Measurements from ENCODE around the gene EIF4E1B. TPM values are rescaled to one million over a fixed set of nuclear protein-coding genes. Genes with fewer than 3 reads are reported as not detected.

EIF4E1B gene
- total RNA-seq, 1 experiment from 2014 or later, result not detected

GRCh38 chr5:176671399-176671798 lies 40.9 kb downstream of the EIF4E1B start:
- DNase-seq, result no peak
- Mint-ChIP-seq H3K9me3 (ENCODE audit: low read depth, unreplicated experiment) (no peaks in the 10 kb centered on the region), H3K4me1 (ENCODE audit: low read depth, unreplicated experiment) (no peaks in the 10 kb centered on the region), H3K27me3 (ENCODE audit: unreplicated experiment) (peaks cover 53% of the 10 kb centered on the region), H3K27ac (ENCODE audit: unreplicated experiment) (no peak overlapping the region), H3K36me3 (ENCODE audit: insufficient read depth, unreplicated experiment) (no peaks in the 10 kb centered on the region), H3K4me3 (ENCODE audit: low read depth, unreplicated experiment) (no peak overlapping the region)
- TF ChIP-seq, protein P1, sequence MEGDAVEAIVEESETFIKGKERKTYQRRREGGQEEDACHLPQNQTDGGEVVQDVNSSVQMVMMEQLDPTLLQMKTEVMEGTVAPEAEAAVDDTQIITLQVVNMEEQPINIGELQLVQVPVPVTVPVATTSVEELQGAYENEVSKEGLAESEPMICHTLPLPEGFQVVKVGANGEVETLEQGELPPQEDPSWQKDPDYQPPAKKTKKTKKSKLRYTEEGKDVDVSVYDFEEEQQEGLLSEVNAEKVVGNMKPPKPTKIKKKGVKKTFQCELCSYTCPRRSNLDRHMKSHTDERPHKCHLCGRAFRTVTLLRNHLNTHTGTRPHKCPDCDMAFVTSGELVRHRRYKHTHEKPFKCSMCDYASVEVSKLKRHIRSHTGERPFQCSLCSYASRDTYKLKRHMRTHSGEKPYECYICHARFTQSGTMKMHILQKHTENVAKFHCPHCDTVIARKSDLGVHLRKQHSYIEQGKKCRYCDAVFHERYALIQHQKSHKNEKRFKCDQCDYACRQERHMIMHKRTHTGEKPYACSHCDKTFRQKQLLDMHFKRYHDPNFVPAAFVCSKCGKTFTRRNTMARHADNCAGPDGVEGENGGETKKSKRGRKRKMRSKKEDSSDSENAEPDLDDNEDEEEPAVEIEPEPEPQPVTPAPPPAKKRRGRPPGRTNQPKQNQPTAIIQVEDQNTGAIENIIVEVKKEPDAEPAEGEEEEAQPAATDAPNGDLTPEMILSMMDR (IDR thresholded peaks at IDR 0.05; ENCODE audit: unreplicated experiment), result no peak
- intact Hi-C loops (cut with micrococcal nuclease; ENCODE audit: unreplicated experiment), result no loop called here
- CTCF ChIA-PET, result no interaction called here
- BruUV-seq (replicated peaks), result no TSS peak

DNA sequence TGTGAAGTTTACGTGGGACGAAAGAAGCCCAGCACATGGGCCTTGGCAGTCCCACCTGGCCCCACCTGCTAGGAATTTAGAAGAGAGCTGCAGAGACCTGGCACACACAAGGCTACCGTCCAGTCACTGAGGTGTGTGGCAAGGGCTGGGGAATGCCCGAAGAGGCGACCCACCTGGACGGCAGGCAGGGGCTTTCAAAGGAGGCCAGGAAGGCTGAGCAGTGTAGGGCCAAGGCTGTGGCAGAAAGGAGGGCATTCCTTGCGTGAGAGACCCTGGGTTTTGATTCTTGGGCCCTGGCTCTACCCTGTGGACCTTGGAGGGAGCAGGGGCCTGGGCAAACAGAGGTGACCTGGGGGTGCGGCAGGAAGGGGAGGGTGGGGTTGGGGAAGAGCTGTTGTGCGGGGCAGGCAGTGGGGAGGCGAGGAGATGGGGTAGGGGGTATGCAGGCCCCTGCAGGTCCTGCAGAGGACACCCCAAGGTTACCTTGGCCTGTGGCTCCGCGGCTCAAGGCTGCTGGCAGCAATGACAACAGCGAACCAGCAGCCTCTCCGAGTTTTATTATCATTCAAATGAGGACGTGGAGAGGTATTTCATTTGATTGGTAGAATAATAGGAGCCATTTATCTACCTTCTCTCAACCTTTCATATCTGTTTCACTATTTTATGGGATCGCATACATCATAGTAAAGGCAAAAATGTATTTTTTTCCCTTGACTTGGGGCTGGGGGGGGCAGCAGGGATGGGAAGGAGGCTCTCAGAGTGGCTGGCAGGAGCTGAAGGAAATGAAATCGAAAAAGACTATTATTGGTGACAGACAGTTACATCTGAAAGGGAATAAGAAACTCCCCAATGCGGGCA lies 41.6 kb downstream of the EIF4E1B start:
- Mint-ChIP-seq H3K27ac (ENCODE audit: unreplicated experiment) (no peak overlapping the region), H3K9me3 (ENCODE audit: low read depth, unreplicated experiment) (no peaks in the 10 kb centered on the region), H3K4me3 (ENCODE audit: low read depth, unreplicated experiment) (no peak overlapping the region), H3K4me1 (ENCODE audit: low read depth, unreplicated experiment) (no peaks in the 10 kb centered on the region), H3K27me3 (ENCODE audit: unreplicated experiment) (peaks cover 46% of the 10 kb centered on the region), H3K36me3 (ENCODE audit: insufficient read depth, unreplicated experiment) (no peaks in the 10 kb centered on the region)
- TF ChIP-seq, protein P1 (IDR thresholded peaks at IDR 0.05; ENCODE audit: unreplicated experiment), result no peak
- CTCF ChIA-PET, result interaction anchor here (0.6 kb wide), 1 partner anchor 139 kb away, joined by 7 read pairs; no protein-coding TSS in a partner anchor
- DNase-seq, result no peak
- intact Hi-C loops (cut with micrococcal nuclease; ENCODE audit: unreplicated experiment), result no loop called here
- BruUV-seq (replicated peaks), result no TSS peak

DNA sequence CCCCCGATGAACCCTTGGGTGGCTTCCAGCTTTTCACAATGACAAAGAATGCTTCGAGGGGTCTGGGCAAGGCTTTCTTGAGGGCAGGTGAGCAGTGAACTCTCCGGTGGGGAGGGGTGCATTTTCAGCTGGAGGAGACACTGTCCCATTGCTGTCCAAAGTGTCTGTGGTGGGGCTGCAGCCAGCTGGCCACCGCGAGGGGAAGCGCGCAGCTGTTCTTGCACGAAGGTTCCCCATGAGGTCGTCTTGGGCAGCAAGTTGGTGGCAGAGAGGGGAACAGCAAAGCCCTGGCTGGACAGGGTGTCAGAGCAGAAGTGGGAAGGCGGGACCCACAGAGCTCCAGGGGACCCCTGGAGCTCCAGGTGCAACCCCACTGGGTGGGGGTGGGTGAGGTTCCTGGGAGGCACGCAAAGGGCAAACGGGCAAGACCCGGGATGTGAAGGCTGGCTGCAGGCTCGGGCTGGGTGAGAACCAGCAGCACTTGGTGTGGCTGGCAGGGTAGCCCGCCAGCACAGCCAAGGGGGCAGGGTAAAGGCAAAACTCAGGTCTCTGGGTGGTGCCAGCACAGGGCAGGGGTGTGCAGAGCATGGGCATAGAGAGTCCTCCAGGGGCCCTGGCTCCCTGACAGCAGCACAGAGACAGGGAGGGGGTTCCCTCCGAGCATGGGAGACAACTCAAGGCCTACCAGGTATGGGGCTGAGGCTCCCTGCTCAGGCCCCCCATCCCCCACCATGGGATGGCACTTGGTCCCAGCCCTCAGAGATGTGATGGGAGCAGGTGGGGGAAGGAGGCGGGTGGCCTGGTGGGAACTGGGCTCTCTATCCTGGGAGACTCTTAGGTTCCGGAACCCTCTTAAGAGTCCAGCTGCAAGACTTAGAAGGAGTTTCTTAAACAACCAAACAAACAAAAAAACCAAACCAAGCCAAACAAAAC lies 43.4 kb downstream of the EIF4E1B start:
- DNase-seq, result no peak
- H3K36me3 Mint-ChIP-seq (ENCODE audit: insufficient read depth, unreplicated experiment), result peaks cover 3% of the 10 kb centered on the region
- peaks cover 30% of the 10 kb centered on the region for H3K27me3 Mint-ChIP-seq (ENCODE audit: unreplicated experiment)
- no peaks in the 10 kb centered on the region for H3K4me1 Mint-ChIP-seq (ENCODE audit: low read depth, unreplicated experiment)
- BruUV-seq (replicated peaks), result no TSS peak
- intact Hi-C loops (cut with micrococcal nuclease; ENCODE audit: unreplicated experiment), result no loop called here
- TF ChIP-seq, protein P1 (IDR thresholded peaks at IDR 0.05; ENCODE audit: unreplicated experiment), result no peak
- H3K4me3 Mint-ChIP-seq (ENCODE audit: low read depth, unreplicated experiment), result no peak overlapping the region
- H3K27ac Mint-ChIP-seq (ENCODE audit: unreplicated experiment), result no peak overlapping the region
- CTCF ChIA-PET, result interaction anchor here (0.5 to 0.6 kb wide), 4 partner anchors 16 to 372 kb away, joined by 3 read pairs; no protein-coding TSS in a partner anchor
- H3K9me3 Mint-ChIP-seq (ENCODE audit: low read depth, unreplicated experiment), result no peaks in the 10 kb centered on the region

DNA sequence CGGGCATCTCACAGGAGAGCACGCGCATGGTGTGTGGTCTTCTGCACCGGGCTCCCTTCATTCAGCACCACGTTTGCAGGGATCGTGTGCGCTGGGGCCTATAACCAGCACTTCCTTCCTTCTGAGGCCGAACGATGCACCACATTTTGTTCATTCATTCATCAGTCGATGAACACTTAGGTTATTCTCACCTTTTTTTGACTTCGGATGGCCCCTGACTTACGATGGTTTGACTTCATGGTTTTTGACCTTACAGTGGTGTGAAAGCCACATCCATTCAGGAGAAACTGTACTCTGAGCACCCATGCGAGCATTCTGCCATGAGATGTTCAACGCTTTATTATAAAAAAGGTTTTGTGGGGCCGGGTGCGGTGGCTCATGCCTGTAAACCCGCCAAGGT lies 44.3 kb downstream of the EIF4E1B start:
- Mint-ChIP-seq H3K9me3 (ENCODE audit: low read depth, unreplicated experiment) (no peaks in the 10 kb centered on the region), H3K36me3 (ENCODE audit: insufficient read depth, unreplicated experiment) (peaks cover 3% of the 10 kb centered on the region), H3K4me3 (ENCODE audit: low read depth, unreplicated experiment) (no peak overlapping the region), H3K4me1 (ENCODE audit: low read depth, unreplicated experiment) (no peaks in the 10 kb centered on the region), H3K27me3 (ENCODE audit: unreplicated experiment) (peaks cover 30% of the 10 kb centered on the region), H3K27ac (ENCODE audit: unreplicated experiment) (no peak overlapping the region)
- BruUV-seq (replicated peaks), result no TSS peak
- no peak for DNase-seq
- intact Hi-C loops (cut with micrococcal nuclease; ENCODE audit: unreplicated experiment), result no loop called here
- CTCF ChIA-PET, result interaction anchor here (0.6 to 1.0 kb wide), 2 partner anchors 14 to 315 kb away, joined by 3 read pairs; no protein-coding TSS in a partner anchor
- TF ChIP-seq, protein P1 (IDR thresholded peaks at IDR 0.05; ENCODE audit: unreplicated experiment), result no peak
